ENCODE results near the gene SEMA4D.

SEMA4D gene

GRCh38 chr9:89497978-89498851, at the start of gene SEMA4D:
Gene SEMA4D, minus strand, starts transcription at chr9:89498113. Its CDS starts 92,657 bp downstream, at chr9:89405456.
- peak; percentile 58 for DNase-seq

- no peak for DNase-seq
These were observed 49.1 kb upstream of the SEMA4D start for GRCh38 chr9:89547000-89547399.

- DNase-seq: no peak
These were observed 46.4 kb upstream of the SEMA4D start for GRCh38 chr9:89544279-89544661.

GRCh38 chr9:89543621-89544278, 45.8 kb upstream of the SEMA4D start:
- DNase-seq: no peak

- DNase-seq: no peak
These were observed 45.2 kb upstream of the SEMA4D start for GRCh38 chr9:89543111-89543510.

- no peak for DNase-seq
These were observed 44.6 kb upstream of the SEMA4D start for GRCh38 chr9:89542401-89543021.

- DNase-seq: no peak
These were observed 43.9 kb upstream of the SEMA4D start for GRCh38 chr9:89541798-89542197.

GRCh38 chr9:89539374-89539773, 41.5 kb upstream of the SEMA4D start:
- no peak for DNase-seq

- DNase-seq: no peak
These were observed 41.0 kb upstream of the SEMA4D start for GRCh38 chr9:89538871-89539270.

- DNase-seq: no peak
These were observed 39.3 kb upstream of the SEMA4D start for GRCh38 chr9:89537166-89537565.

GRCh38 chr9:89536600-89536999, 38.7 kb upstream of the SEMA4D start:
- no peak for DNase-seq

GRCh38 chr9:89536145-89536574, 38.2 kb upstream of the SEMA4D start:
- peak; percentile 72 for DNase-seq

GRCh38 chr9:89535461-89535860, 37.5 kb upstream of the SEMA4D start:
- no peak for DNase-seq

GRCh38 chr9:89534515-89535287, 36.8 kb upstream of the SEMA4D start:
- DNase-seq: no peak

GRCh38 chr9:89533411-89534095, 35.6 kb upstream of the SEMA4D start:
- DNase-seq: no peak

- DNase-seq: no peak
These were observed 35.0 kb upstream of the SEMA4D start for GRCh38 chr9:89532944-89533343.

GRCh38 chr9:89532478-89532877, 34.6 kb upstream of the SEMA4D start:
- DNase-seq: peak; percentile 39

GRCh38 chr9:89531766-89532165, 33.9 kb upstream of the SEMA4D start:
- DNase-seq: no peak

GRCh38 chr9:89530726-89531125, 32.8 kb upstream of the SEMA4D start:
- DNase-seq: no peak

- DNase-seq: peak; percentile 37
These were observed 31.5 kb upstream of the SEMA4D start for GRCh38 chr9:89529243-89530035.

GRCh38 chr9:89528540-89528939, 30.6 kb upstream of the SEMA4D start:
- DNase-seq: no peak

GRCh38 chr9:89528131-89528530, 30.2 kb upstream of the SEMA4D start:
- DNase-seq: no peak

Measured in CD4-positive, alpha-beta T cell treated with Interleukin-4 for 4 hours (primary cell).